Measurements from ENCODE around the gene ZNF619.

GRCh38 chr3:40534283-40534682 is 57.4 kb downstream of the ZNF619 start:
- TF ChIP-seq, protein P1, sequence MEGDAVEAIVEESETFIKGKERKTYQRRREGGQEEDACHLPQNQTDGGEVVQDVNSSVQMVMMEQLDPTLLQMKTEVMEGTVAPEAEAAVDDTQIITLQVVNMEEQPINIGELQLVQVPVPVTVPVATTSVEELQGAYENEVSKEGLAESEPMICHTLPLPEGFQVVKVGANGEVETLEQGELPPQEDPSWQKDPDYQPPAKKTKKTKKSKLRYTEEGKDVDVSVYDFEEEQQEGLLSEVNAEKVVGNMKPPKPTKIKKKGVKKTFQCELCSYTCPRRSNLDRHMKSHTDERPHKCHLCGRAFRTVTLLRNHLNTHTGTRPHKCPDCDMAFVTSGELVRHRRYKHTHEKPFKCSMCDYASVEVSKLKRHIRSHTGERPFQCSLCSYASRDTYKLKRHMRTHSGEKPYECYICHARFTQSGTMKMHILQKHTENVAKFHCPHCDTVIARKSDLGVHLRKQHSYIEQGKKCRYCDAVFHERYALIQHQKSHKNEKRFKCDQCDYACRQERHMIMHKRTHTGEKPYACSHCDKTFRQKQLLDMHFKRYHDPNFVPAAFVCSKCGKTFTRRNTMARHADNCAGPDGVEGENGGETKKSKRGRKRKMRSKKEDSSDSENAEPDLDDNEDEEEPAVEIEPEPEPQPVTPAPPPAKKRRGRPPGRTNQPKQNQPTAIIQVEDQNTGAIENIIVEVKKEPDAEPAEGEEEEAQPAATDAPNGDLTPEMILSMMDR (IDR thresholded peaks at IDR 0.05), result no peak
- TF ChIP-seq POLR2A (IDR thresholded peaks at IDR 0.05) (no peak), POLR2AphosphoS5 (IDR thresholded peaks at IDR 0.05) (no peak)

Measured in prostate gland (tissue), 2 donors.